ENCODE data around the gene EML6. TPM values are rescaled to one million over a fixed set of nuclear protein-coding genes. Genes with fewer than 3 reads are reported as not detected.

EML6 gene
- total RNA-seq, 4 donors from 2014 or later, result 0.63 to 9.0 (median 1.2) TPM

GRCh38 chr2:54725343-54726099, 2.1 kb downstream of the EML6 start:
- no peak for DNase-seq (ENCODE audit: low spot score)
- ATAC-seq (ENCODE audit: low FRiP score), result no peak
- TF ChIP-seq, protein P1, sequence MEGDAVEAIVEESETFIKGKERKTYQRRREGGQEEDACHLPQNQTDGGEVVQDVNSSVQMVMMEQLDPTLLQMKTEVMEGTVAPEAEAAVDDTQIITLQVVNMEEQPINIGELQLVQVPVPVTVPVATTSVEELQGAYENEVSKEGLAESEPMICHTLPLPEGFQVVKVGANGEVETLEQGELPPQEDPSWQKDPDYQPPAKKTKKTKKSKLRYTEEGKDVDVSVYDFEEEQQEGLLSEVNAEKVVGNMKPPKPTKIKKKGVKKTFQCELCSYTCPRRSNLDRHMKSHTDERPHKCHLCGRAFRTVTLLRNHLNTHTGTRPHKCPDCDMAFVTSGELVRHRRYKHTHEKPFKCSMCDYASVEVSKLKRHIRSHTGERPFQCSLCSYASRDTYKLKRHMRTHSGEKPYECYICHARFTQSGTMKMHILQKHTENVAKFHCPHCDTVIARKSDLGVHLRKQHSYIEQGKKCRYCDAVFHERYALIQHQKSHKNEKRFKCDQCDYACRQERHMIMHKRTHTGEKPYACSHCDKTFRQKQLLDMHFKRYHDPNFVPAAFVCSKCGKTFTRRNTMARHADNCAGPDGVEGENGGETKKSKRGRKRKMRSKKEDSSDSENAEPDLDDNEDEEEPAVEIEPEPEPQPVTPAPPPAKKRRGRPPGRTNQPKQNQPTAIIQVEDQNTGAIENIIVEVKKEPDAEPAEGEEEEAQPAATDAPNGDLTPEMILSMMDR (IDR thresholded peaks at IDR 0.05), result no peak

- ATAC-seq (ENCODE audit: low FRiP score), result no peak
- no peak for DNase-seq (ENCODE audit: low spot score)
- TF ChIP-seq, protein P1 (IDR thresholded peaks at IDR 0.05), result no peak
These were observed 3.0 kb downstream of the EML6 start for GRCh38 chr2:54726431-54726830.

DNA sequence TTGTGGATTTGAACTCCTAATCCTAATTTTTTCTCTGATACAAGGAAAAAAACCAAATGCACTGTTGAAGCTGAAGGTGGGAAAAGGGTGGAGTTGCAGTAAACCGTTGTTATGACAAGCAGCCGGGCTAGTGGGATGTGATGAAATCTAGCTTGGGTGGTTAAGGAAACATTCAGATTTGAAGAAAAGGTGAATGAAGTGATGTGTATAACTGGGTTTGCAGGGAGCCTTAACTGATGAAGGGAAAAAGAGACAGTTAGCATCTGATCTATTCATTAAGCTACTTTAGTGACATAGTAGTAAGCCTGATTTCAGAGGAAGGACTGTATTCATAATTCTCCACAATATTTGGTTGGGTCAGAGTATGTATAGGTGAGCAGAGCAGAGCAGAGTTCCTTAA, 3.5 kb downstream of the EML6 start:
- TF ChIP-seq, protein P1 (IDR thresholded peaks at IDR 0.05), result no peak
- DNase-seq (ENCODE audit: low spot score) (no peak), ATAC-seq (ENCODE audit: low FRiP score) (no peak)

- DNase-seq (ENCODE audit: low spot score), result no peak
- TF ChIP-seq, protein P1 (IDR thresholded peaks at IDR 0.05), result no peak
- no peak for ATAC-seq (ENCODE audit: low FRiP score)
These were observed 5.2 kb downstream of the EML6 start for GRCh38 chr2:54728669-54729120.

DNA sequence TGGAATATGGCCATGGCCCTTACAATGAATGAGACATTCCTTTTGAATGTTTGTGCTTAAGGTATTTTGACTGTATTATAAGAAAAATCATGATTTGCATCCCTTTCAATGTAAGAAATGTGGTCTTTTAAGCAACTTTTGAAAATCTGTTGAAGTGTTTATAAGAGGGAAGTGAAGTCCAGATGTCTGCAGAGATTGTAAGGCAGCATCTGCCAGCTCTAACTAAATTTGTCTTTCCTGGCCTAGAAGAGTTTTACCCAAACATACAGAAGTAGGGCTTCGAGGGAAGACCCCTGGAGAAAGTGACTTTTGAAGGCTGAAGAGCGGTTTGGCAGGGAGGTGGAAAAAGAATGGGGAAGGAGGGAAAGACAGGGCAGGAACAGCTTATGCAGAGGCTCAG, 12.2 kb downstream of the EML6 start:
- DNase-seq (ENCODE audit: low spot score) (no peak), ATAC-seq (ENCODE audit: low FRiP score) (no peak)
- TF ChIP-seq, protein P1 (IDR thresholded peaks at IDR 0.05), result no peak

DNA sequence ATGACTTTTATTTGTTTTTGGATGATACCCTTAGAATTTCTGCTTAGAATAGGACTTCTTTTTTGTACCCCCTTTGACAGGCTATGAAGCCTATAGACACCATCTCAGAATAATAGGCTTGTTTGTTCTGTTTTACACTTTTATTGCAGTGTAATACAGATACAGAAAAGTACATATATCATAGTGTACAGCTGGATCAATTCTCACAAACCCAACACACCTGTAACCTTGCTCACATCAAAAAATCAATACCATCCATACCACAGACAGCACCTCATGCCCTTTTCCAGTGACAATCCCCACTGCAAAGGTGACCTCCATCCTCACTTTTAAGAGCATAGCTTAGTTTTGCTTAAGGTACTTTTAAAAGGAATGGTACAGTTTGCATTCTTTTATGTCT, 14.8 kb downstream of the EML6 start:
- TF ChIP-seq, protein P1 (IDR thresholded peaks at IDR 0.05), result no peak
- no peak for DNase-seq (ENCODE audit: low spot score)
- ATAC-seq (ENCODE audit: low FRiP score), result no peak

- DNase-seq (ENCODE audit: low spot score) (no peak), ATAC-seq (ENCODE audit: low FRiP score) (no peak)
- TF ChIP-seq, protein P1 (IDR thresholded peaks at IDR 0.05), result no peak
These were observed 16.9 kb downstream of the EML6 start for GRCh38 chr2:54740333-54740732.
